ENCODE results near the gene KCNIP4. TPM values are rescaled to one million over a fixed set of nuclear protein-coding genes. Genes with fewer than 3 reads are reported as not detected.

KCNIP4 gene
- total and polyA plus RNA-seq, 10 donors, result not detected

- DNase-seq, result no peak
- H3K27ac ChIP-seq, result no peak overlapping the region
- 54 to 70% (median 59%) methylated on average over 4 of the region's 4 CpGs for WGBS, 5 donors
- no peaks in the 10 kb centered on the region for H3K27me3 ChIP-seq (replicated peaks in 1 of 7)
- H3K4me3 ChIP-seq, result no peak overlapping the region
- no peaks in the 10 kb centered on the region for H3K36me3 ChIP-seq
- intact Hi-C loops (cut with DNase I; ENCODE audit: low total_unique reads), result loop anchor here (10.0 kb wide), 1 partner anchor 251 kb away; no protein-coding TSS in a partner anchor
- TF ChIP-seq, protein P1, sequence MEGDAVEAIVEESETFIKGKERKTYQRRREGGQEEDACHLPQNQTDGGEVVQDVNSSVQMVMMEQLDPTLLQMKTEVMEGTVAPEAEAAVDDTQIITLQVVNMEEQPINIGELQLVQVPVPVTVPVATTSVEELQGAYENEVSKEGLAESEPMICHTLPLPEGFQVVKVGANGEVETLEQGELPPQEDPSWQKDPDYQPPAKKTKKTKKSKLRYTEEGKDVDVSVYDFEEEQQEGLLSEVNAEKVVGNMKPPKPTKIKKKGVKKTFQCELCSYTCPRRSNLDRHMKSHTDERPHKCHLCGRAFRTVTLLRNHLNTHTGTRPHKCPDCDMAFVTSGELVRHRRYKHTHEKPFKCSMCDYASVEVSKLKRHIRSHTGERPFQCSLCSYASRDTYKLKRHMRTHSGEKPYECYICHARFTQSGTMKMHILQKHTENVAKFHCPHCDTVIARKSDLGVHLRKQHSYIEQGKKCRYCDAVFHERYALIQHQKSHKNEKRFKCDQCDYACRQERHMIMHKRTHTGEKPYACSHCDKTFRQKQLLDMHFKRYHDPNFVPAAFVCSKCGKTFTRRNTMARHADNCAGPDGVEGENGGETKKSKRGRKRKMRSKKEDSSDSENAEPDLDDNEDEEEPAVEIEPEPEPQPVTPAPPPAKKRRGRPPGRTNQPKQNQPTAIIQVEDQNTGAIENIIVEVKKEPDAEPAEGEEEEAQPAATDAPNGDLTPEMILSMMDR (IDR thresholded peaks at IDR 0.05 in 8 of 11, conservative IDR thresholded peaks at IDR 0.05 in 3 of 11), result no peak
- TF ChIP-seq POLR2AphosphoS5 (IDR thresholded peaks at IDR 0.05) (no peak), POLR2A (IDR thresholded peaks at IDR 0.05) (no peak)
- H3K9me3 ChIP-seq, result no peaks in the 10 kb centered on the region
- no peaks in the 10 kb centered on the region for H3K4me1 ChIP-seq
Measured at GRCh38 chr4:21514022-21514694, 434.4 kb downstream of the KCNIP4 start.

- intact Hi-C loops (cut with DNase I; ENCODE audit: low total_unique reads), result loop anchor here (10.0 kb wide), 1 partner anchor 252 kb away; no protein-coding TSS in a partner anchor
- Histone ChIP-seq H3K27ac (no peak overlapping the region), H3K36me3 (no peaks in the 10 kb centered on the region), H3K4me1 (no peaks in the 10 kb centered on the region), H3K27me3 (replicated peaks in 1 of 7) (no peaks in the 10 kb centered on the region), H3K9me3 (no peaks in the 10 kb centered on the region), H3K4me3 (no peak overlapping the region)
- TF ChIP-seq POLR2A (IDR thresholded peaks at IDR 0.05), result no peak
- TF ChIP-seq, protein P1 (IDR thresholded peaks at IDR 0.05 in 8 of 11, conservative IDR thresholded peaks at IDR 0.05 in 3 of 11), result no peak
- no peak for TF ChIP-seq POLR2AphosphoS5 (IDR thresholded peaks at IDR 0.05)
- no peak for DNase-seq
- WGBS, 5 donors, result 84 to 97% (median 91%) methylated on average over 1 of the region's 1 CpG
Measured at GRCh38 chr4:21512353-21512752, 436.2 kb downstream of the KCNIP4 start.

DNA sequence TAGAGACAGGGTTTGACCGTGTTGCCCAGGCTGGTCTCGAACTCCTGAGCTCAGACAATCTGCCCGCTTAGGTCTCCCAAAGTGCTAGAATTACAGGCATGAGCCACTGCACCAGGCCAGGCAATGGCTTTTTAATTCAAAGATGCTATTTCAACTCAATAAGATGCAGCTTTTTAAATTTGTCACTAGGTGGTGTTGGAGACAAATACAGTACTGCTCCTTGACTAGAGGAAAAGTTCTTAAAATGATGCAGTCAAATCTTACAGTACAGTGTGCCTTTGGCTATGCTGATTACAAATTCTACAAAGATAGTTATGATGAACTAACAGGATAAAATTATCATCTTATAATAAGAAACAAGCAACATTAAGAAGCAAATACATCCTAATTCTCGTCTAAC is 441.1 kb downstream of the KCNIP4 start:
- Histone ChIP-seq H3K4me3 (no peak overlapping the region), H3K27me3 (replicated peaks in 1 of 7) (no peaks in the 10 kb centered on the region), H3K27ac (no peak overlapping the region), H3K4me1 (no peaks in the 10 kb centered on the region), H3K36me3 (no peaks in the 10 kb centered on the region), H3K9me3 (no peaks in the 10 kb centered on the region)
- intact Hi-C loops (cut with DNase I; ENCODE audit: low total_unique reads), result no loop called here
- no peak for DNase-seq
- TF ChIP-seq POLR2AphosphoS5 (IDR thresholded peaks at IDR 0.05) (no peak), POLR2A (IDR thresholded peaks at IDR 0.05) (no peak)
- TF ChIP-seq, protein P1 (IDR thresholded peaks at IDR 0.05 in 8 of 11, conservative IDR thresholded peaks at IDR 0.05 in 3 of 11), result no peak
- 78 to 87% (median 82%) methylated on average over 4 of the region's 4 CpGs for WGBS, 5 donors

- Histone ChIP-seq H3K9me3 (peaks cover 0 to 4% (median 0%) of the 10 kb centered on the region in 8 donors), H3K27me3 (replicated peaks in 1 of 7) (no peaks in the 10 kb centered on the region), H3K36me3 (no peaks in the 10 kb centered on the region), H3K4me3 (no peak overlapping the region), H3K4me1 (no peaks in the 10 kb centered on the region), H3K27ac (no peak overlapping the region)
- 65 to 83% (median 71%) methylated on average over 1 of the region's 1 CpG for WGBS, 5 donors
- no peak for TF ChIP-seq POLR2AphosphoS5 (IDR thresholded peaks at IDR 0.05)
- TF ChIP-seq, protein P1 (IDR thresholded peaks at IDR 0.05 in 8 of 11, conservative IDR thresholded peaks at IDR 0.05 in 3 of 11), result no peak
- TF ChIP-seq POLR2A (IDR thresholded peaks at IDR 0.05), result no peak
- DNase-seq, result no peak
- intact Hi-C loops (cut with DNase I; ENCODE audit: low total_unique reads), result no loop called here
Measured at GRCh38 chr4:21490682-21491081, 457.9 kb downstream of the KCNIP4 start.
